SU-DHL-6 (cell line): ENCODE measurements around the gene CDKAL1.

Source experiments
- H2AFZ ChIP-seq: fragments of 200-600 bp; sonication (generic); 2 replicates; pipeline ENCODE4 v1.6.1; 2014; ENCODE audit warnings: low read depth, mild to moderate bottlenecking, moderate library complexity, mixed read lengths, antibody characterized with exemption, low read length; ENCODE audit not compliant: severe bottlenecking
- H3F3A ChIP-seq: fragments of 200-600 bp; shearing (Covaris generic); 2 replicates; pipeline ENCODE4 v1.6.0; 2016; ENCODE audit warnings: antibody characterized with exemption, mild to moderate bottlenecking; ENCODE audit not compliant: insufficient read depth
- H3K27ac ChIP-seq: fragments of 200-600 bp; sonication (generic); 2 replicates; pipeline ENCODE4 v1.5.1; 2016; ENCODE audit warnings: low read depth, mild to moderate bottlenecking, low read length, moderate library complexity, mixed read lengths
- H3K27me3 ChIP-seq: fragments of 200-600 bp; sonication (generic), shearing (Covaris generic); 2 replicates; pipeline ENCODE4 v1.6.0; 2014; ENCODE audit warnings: mild to moderate bottlenecking, low read length
- H3K36me3 ChIP-seq: fragments of 200-600 bp; sonication (generic); 2 replicates; pipeline ENCODE4 v1.6.1; 2014; ENCODE audit warnings: mild to moderate bottlenecking, low read length, mixed read lengths
- H3K4me2 ChIP-seq: fragments of 300-600, 200-600 bp; shearing (Covaris generic), sonication (generic); 2 replicates; pipeline ENCODE4 v1.6.0; 2014; ENCODE audit warnings: low read length, low read depth, mild to moderate bottlenecking; ENCODE audit not compliant: poor library complexity, severe bottlenecking
- H3K4me3 ChIP-seq: fragments of 200-600 bp; sonication (generic); 2 replicates; pipeline ENCODE4 v1.5.1; 2014; ENCODE audit warnings: antibody characterized with exemption, low read length, mild to moderate bottlenecking, mixed read lengths; ENCODE audit not compliant: insufficient read depth, poor library complexity, severe bottlenecking
- H3K79me2 ChIP-seq: fragments of 200-600 bp; sonication (generic); 2 replicates; pipeline ENCODE4 v1.6.1; 2014; ENCODE audit warnings: mild to moderate bottlenecking, low read length, moderate library complexity; ENCODE audit not compliant: insufficient read depth
- H3K9ac ChIP-seq: fragments of 200-600 bp; sonication (generic); 2 replicates; pipeline ENCODE4 v1.7.0; 2014; ENCODE audit warnings: mild to moderate bottlenecking, low read length
- H3K9me2 ChIP-seq: fragments of 200-600 bp; sonication (generic); replicated peaks from 2 replicates; pipeline ENCODE4 v1.6.1; 2014; ENCODE audit warnings: low read length; ENCODE audit not compliant: insufficient read depth
- H3K9me3 ChIP-seq: fragments of 200-600 bp; sonication (generic); 2 replicates; pipeline ENCODE4 v1.6.1; 2014; ENCODE audit warnings: low read length, mixed read lengths; ENCODE audit not compliant: insufficient read depth
- H4K20me1 ChIP-seq: fragments of 200-600 bp; sonication (generic); 2 replicates; pipeline ENCODE4 v1.6.1; 2014; ENCODE audit warnings: low read depth, mild to moderate bottlenecking, antibody characterized with exemption, low read length, moderate library complexity, mixed read lengths
- EZH2phosphoT487 ChIP-seq: fragments of 200-600 bp; sonication (generic), shearing (Covaris generic); conservative IDR thresholded peaks from 2 replicates; pipeline ENCODE4 v1.6.1; 2018; ENCODE audit warnings: mild to moderate bottlenecking, antibody characterized with exemption, low read length, moderate library complexity, mixed read lengths
- TF ChIP-seq, protein P1 (sequence below): fragments of 200-600 bp; sonication (generic); IDR thresholded peaks from one replicate; pipeline ENCODE4 v1.5.1; 2017; ENCODE audit warnings: antibody characterized with exemption, mild to moderate bottlenecking, low read length, moderate library complexity; ENCODE audit not compliant: insufficient read depth, poor library complexity, severe bottlenecking

Gene CDKAL1

DNA sequence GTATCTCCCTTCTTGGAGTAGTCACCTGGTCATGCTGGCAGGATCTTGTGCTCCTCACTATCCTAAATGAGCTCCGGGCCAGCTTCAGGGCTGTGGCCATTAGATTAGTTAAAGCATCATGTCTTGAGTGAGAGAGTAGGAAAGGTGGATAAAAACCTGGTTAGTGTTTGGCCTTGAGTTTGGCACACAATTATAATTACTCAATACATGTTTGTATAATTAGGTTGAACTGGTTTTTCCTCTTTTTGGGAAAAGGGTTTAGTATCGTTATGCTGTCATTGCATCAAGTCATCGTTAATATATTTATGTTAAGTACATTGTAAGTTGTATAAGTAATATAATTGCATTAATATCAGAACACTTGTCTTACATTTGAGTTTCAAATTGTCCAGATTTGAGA, 126.3 kb downstream of the CDKAL1 start:
- H3K4me2 ChIP-seq = no peak overlapping the region
- 0 out of 2 replicates have a peak, but pooled peaks cover 3% of the 10 kb centered on the region for H3K36me3 ChIP-seq
- H2AFZ ChIP-seq = no peak overlapping the region
- H3K9ac ChIP-seq = no peak overlapping the region
- H3K27me3 ChIP-seq = no peaks in the 10 kb centered on the region
- H3F3A ChIP-seq = no peaks in the 10 kb centered on the region
- H3K27ac ChIP-seq = no peak overlapping the region
- no peak overlapping the region for H3K4me3 ChIP-seq
- H3K9me2 ChIP-seq = no peaks in the 10 kb centered on the region
- TF ChIP-seq, protein P1, sequence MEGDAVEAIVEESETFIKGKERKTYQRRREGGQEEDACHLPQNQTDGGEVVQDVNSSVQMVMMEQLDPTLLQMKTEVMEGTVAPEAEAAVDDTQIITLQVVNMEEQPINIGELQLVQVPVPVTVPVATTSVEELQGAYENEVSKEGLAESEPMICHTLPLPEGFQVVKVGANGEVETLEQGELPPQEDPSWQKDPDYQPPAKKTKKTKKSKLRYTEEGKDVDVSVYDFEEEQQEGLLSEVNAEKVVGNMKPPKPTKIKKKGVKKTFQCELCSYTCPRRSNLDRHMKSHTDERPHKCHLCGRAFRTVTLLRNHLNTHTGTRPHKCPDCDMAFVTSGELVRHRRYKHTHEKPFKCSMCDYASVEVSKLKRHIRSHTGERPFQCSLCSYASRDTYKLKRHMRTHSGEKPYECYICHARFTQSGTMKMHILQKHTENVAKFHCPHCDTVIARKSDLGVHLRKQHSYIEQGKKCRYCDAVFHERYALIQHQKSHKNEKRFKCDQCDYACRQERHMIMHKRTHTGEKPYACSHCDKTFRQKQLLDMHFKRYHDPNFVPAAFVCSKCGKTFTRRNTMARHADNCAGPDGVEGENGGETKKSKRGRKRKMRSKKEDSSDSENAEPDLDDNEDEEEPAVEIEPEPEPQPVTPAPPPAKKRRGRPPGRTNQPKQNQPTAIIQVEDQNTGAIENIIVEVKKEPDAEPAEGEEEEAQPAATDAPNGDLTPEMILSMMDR = no peak
- no peak for TF ChIP-seq EZH2phosphoT487
- peaks cover 12% of the 10 kb centered on the region for H3K79me2 ChIP-seq
- no peaks in the 10 kb centered on the region for H3K9me3 ChIP-seq
- H4K20me1 ChIP-seq = peaks cover 13% of the 10 kb centered on the region

DNA sequence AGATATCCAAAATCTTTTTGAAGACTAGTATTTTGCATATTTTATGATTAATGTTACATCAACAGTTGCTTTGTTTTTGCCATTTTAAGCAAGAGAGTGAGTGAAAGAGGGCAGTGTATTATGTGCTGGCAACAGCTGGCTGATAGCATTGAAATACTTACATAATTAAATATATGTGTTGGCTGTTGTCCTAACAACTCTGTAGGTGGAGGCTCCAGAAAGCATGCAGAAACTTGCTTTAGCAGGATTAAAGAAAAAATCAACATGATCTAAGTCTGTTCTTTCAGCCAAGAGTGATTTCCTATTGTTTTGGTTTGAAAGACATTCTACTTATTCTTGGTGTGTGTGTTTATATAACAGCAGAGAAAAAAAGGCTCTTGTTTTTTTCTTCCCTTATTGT, 127.5 kb downstream of the CDKAL1 start:
- Histone ChIP-seq H3K9me3 (no peaks in the 10 kb centered on the region), H3K27ac (no peak overlapping the region), H3K36me3 (no peaks in the 10 kb centered on the region), H3K9me2 (no peaks in the 10 kb centered on the region), H3K9ac (no peak overlapping the region), H4K20me1 (peaks cover 13% of the 10 kb centered on the region), H3K79me2 (peaks cover 5% of the 10 kb centered on the region; the same call in 1 of the 2 replicates), H2AFZ (no peak overlapping the region), H3F3A (no peaks in the 10 kb centered on the region), H3K27me3 (no peaks in the 10 kb centered on the region), H3K4me3 (no peak overlapping the region), H3K4me2 (no peak overlapping the region)
- TF ChIP-seq, protein P1 = no peak
- TF ChIP-seq EZH2phosphoT487 = no peak

DNA sequence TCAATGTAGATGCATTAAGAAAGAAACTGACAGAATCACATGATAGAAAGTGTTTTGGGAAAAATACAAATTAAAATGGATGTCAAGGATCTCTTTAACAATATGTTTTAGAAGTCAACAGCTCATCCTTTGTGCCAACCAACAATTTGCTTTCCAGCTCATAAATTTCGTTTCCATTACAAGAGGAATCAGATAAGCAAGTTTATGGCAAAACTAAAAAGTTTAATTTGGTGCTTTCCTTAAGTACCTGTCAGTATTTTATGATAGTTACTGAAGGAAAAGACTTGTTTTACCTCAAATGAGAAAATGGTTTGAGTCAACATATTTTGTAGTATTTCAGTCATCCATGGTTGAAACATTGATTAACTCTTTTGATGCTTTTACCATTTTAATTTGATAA, 130.0 kb downstream of the CDKAL1 start:
- Histone ChIP-seq H3K4me2 (no peak overlapping the region), H4K20me1 (peaks cover 13% of the 10 kb centered on the region), H3K79me2 (peaks cover 15% of the 10 kb centered on the region; the same call in 1 of the 2 replicates), H3K9me2 (no peaks in the 10 kb centered on the region), H3K36me3 (no peaks in the 10 kb centered on the region), H3K4me3 (no peak overlapping the region), H3K27ac (no peak overlapping the region), H3K9me3 (no peaks in the 10 kb centered on the region), H2AFZ (no peak overlapping the region), H3K9ac (no peak overlapping the region), H3F3A (no peaks in the 10 kb centered on the region), H3K27me3 (no peaks in the 10 kb centered on the region)
- TF ChIP-seq, protein P1 = no peak
- TF ChIP-seq EZH2phosphoT487 = no peak
